Epidermal melanocyte (primary cell): ENCODE results near the gene SLC24A3.

Experiments used
- DNase-seq: peaks from one replicate; pipeline ENCODE4 v3.0.0; 2011; ENCODE audit warnings: low spot score; ENCODE audit not compliant: insufficient read length

Gene SLC24A3

GRCh38 chr20:19531446-19531845, 319.0 kb downstream of the SLC24A3 start:
- no peak for DNase-seq

- no peak for DNase-seq
Measured at GRCh38 chr20:19538556-19538955, 326.1 kb downstream of the SLC24A3 start.

GRCh38 chr20:19539191-19539590, 326.7 kb downstream of the SLC24A3 start:
- no peak for DNase-seq

- DNase-seq, result no peak
Measured at GRCh38 chr20:19540392-19540791, 327.9 kb downstream of the SLC24A3 start.

- DNase-seq, result no peak
Measured at GRCh38 chr20:19543101-19543500, 330.7 kb downstream of the SLC24A3 start.

GRCh38 chr20:19544684-19545083, 332.2 kb downstream of the SLC24A3 start:
- no peak for DNase-seq

GRCh38 chr20:19546648-19547047, 334.2 kb downstream of the SLC24A3 start:
- no peak for DNase-seq

- DNase-seq, result no peak
Measured at GRCh38 chr20:19547547-19547946, 335.1 kb downstream of the SLC24A3 start.

GRCh38 chr20:19549896-19550295, 337.5 kb downstream of the SLC24A3 start:
- DNase-seq, result no peak

GRCh38 chr20:19552221-19553180, 340.1 kb downstream of the SLC24A3 start:
- no peak for DNase-seq

GRCh38 chr20:19554666-19555065, 342.2 kb downstream of the SLC24A3 start:
- DNase-seq, result no peak

- no peak for DNase-seq
Measured at GRCh38 chr20:19555726-19556125, 343.3 kb downstream of the SLC24A3 start.

- DNase-seq, result no peak
Measured at GRCh38 chr20:19557291-19557690, 344.8 kb downstream of the SLC24A3 start.

GRCh38 chr20:19560881-19561480, 348.5 kb downstream of the SLC24A3 start:
- no peak for DNase-seq

- no peak for DNase-seq
Measured at GRCh38 chr20:19562426-19562825, 350.0 kb downstream of the SLC24A3 start.

GRCh38 chr20:19564261-19564660, 351.8 kb downstream of the SLC24A3 start:
- DNase-seq, result no peak

- no peak for DNase-seq
Measured at GRCh38 chr20:19565736-19566135, 353.3 kb downstream of the SLC24A3 start.

- DNase-seq, result no peak
Measured at GRCh38 chr20:19566226-19566945, 353.9 kb downstream of the SLC24A3 start.

GRCh38 chr20:19568128-19568527, 355.7 kb downstream of the SLC24A3 start:
- no peak for DNase-seq

- DNase-seq, result no peak
Measured at GRCh38 chr20:19571996-19572395, 359.6 kb downstream of the SLC24A3 start.

- no peak for DNase-seq
Measured at GRCh38 chr20:19577692-19578091, 365.2 kb downstream of the SLC24A3 start.

- DNase-seq, result no peak
Measured at GRCh38 chr20:19582782-19583181, 370.3 kb downstream of the SLC24A3 start.
